ACC112 (cell line): Measurements from ENCODE around the gene KANK4.

ENCODE experiments used
- H2AFZ ChIP-seq: fragments of 200-600 bp; sonication (generic); one replicate; pipeline ENCODE4 v1.6.0; 2017; ENCODE audit warnings: antibody characterized with exemption, low read length; ENCODE audit not compliant: unreplicated experiment
- H3K27ac ChIP-seq: fragments of 200-600 bp; sonication (generic); 2 replicates; pipeline ENCODE4 v1.5.1; 2014; ENCODE audit warnings: low read depth, mild to moderate bottlenecking, antibody characterized with exemption, low read length, moderate library complexity
- H3K27me3 ChIP-seq: fragments of 200-600 bp; sonication (generic); 2 replicates; pipeline ENCODE4 v1.6.1; 2014; ENCODE audit warnings: mild to moderate bottlenecking, antibody characterized with exemption, low read length, moderate library complexity, mixed read lengths; ENCODE audit not compliant: insufficient read depth
- H3K36me3 ChIP-seq: fragments of 200-600 bp; sonication (generic); 2 replicates; pipeline ENCODE4 v1.6.1; 2016; ENCODE audit warnings: mild to moderate bottlenecking, antibody characterized with exemption, low read length, moderate library complexity, mixed read lengths; ENCODE audit not compliant: insufficient read depth
- H3K4me1 ChIP-seq: fragments of 200-600 bp; sonication (generic); one replicate; pipeline ENCODE4 v1.6.1; 2016; ENCODE audit warnings: low read length, mixed read lengths; ENCODE audit not compliant: insufficient read depth, unreplicated experiment, control insufficient read depth
- H3K4me3 ChIP-seq: fragments of 200-600 bp; sonication (generic); 2 replicates; pipeline ENCODE4 v1.5.1; 2014; ENCODE audit warnings: mild to moderate bottlenecking, low read depth, low read length
- H3K79me2 ChIP-seq: fragments of 200-600 bp; sonication (generic); one replicate; pipeline ENCODE4 v1.6.0; 2016; ENCODE audit warnings: low read length; ENCODE audit not compliant: control insufficient read depth, unreplicated experiment, insufficient read depth

Gene KANK4

DNA sequence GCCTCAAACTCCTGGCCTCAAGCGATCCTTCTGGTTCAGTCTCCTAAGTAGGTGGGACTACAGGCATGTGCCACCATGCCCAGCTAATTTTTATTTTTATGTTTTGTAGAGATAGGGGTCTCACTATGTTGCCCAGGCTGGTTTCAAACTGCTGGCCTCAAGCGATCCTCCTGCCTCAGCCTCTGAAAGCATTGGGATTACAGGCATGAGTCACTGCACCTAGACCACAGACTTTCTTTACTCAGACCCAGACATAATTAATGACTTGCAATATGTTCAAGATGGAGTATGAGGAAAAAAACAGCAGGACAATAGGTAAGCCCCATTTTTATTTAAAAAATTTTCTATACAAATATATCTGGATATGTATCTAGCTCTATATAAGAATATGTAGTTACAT, 13.2 kb downstream of the KANK4 start:
- Histone ChIP-seq H2AFZ (no peak overlapping the region), H3K36me3 (no peaks in the 10 kb centered on the region), H3K4me1 (no peaks in the 10 kb centered on the region), H3K4me3 (no peak overlapping the region), H3K27ac (no peak overlapping the region), H3K79me2 (no peaks in the 10 kb centered on the region), H3K27me3 (peaks cover 54% of the 10 kb centered on the region)

- no peak overlapping the region for H3K4me3 ChIP-seq
- no peak overlapping the region for H2AFZ ChIP-seq
- H3K4me1 ChIP-seq: no peaks in the 10 kb centered on the region
- no peaks in the 10 kb centered on the region for H3K79me2 ChIP-seq
- H3K27ac ChIP-seq: no peak overlapping the region
- H3K27me3 ChIP-seq: peaks cover 54% of the 10 kb centered on the region
- no peaks in the 10 kb centered on the region for H3K36me3 ChIP-seq
Measured at GRCh38 chr1:62304975-62305374, 14.3 kb downstream of the KANK4 start.

- no peak overlapping the region for H3K27ac ChIP-seq
- H3K4me3 ChIP-seq: no peak overlapping the region
- H3K27me3 ChIP-seq: peaks cover 50% of the 10 kb centered on the region
- no peaks in the 10 kb centered on the region for H3K36me3 ChIP-seq
- H3K4me1 ChIP-seq: no peaks in the 10 kb centered on the region
- H3K79me2 ChIP-seq: no peaks in the 10 kb centered on the region
- no peak overlapping the region for H2AFZ ChIP-seq
Measured at GRCh38 chr1:62304515-62304914, 14.7 kb downstream of the KANK4 start.

- Histone ChIP-seq H3K79me2 (no peaks in the 10 kb centered on the region), H3K4me3 (no peak overlapping the region), H3K27ac (no peak overlapping the region), H2AFZ (no peak overlapping the region), H3K27me3 (peaks cover 49% of the 10 kb centered on the region), H3K36me3 (no peaks in the 10 kb centered on the region), H3K4me1 (no peaks in the 10 kb centered on the region)
Measured at GRCh38 chr1:62301726-62302390, 17.4 kb downstream of the KANK4 start.

- Histone ChIP-seq H3K79me2 (no peaks in the 10 kb centered on the region), H3K4me3 (no peak overlapping the region), H3K27ac (no peak overlapping the region)
Measured at GRCh38 chr1:62299426-62300200, 19.6 kb downstream of the KANK4 start.

GRCh38 chr1:62295921-62296491, 23.2 kb downstream of the KANK4 start:
- peaks cover 50% of the 10 kb centered on the region for H3K27me3 ChIP-seq
- H3K4me3 ChIP-seq: peak overlapping the region; percentile 41; the same call in 1 of the 2 replicates
- no peak overlapping the region for H3K27ac ChIP-seq
- H2AFZ ChIP-seq: no peak overlapping the region
- no peaks in the 10 kb centered on the region for H3K79me2 ChIP-seq
- peaks cover 8% of the 10 kb centered on the region for H3K4me1 ChIP-seq
- H3K36me3 ChIP-seq: no peaks in the 10 kb centered on the region

More at GRCh38 chr1:62299426-62300200, 19.6 kb downstream of the KANK4 start:
- H3K36me3 ChIP-seq: no peaks in the 10 kb centered on the region
- no peak overlapping the region for H2AFZ ChIP-seq
- H3K27me3 ChIP-seq: peaks cover 49% of the 10 kb centered on the region
- peaks cover 8% of the 10 kb centered on the region for H3K4me1 ChIP-seq

DNA sequence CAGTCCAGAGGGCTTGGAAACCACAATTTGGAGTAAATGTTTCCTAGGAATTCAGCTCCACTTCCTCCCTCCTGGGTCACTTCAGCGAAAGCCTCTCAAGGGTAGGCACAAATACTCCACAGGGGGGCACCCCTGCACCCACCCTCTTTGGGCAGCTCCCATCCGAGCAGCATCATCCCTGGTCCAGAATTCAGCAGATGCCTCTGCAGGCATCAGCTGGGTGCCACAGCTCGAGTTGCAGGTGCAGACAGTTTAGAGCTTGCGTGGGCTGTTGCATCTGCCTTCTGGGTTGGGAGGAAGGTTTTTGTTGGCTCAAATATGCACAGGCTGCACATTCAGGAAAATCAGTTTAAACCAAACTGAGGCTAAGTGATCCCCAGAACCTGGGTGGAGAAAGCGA, 25.0 kb downstream of the KANK4 start:
- Histone ChIP-seq H3K4me3 (no peak overlapping the region), H3K79me2 (no peaks in the 10 kb centered on the region), H3K4me1 (peaks cover 8% of the 10 kb centered on the region), H3K27ac (no peak overlapping the region), H2AFZ (no peak overlapping the region), H3K27me3 (peaks cover 48% of the 10 kb centered on the region), H3K36me3 (no peaks in the 10 kb centered on the region)

DNA sequence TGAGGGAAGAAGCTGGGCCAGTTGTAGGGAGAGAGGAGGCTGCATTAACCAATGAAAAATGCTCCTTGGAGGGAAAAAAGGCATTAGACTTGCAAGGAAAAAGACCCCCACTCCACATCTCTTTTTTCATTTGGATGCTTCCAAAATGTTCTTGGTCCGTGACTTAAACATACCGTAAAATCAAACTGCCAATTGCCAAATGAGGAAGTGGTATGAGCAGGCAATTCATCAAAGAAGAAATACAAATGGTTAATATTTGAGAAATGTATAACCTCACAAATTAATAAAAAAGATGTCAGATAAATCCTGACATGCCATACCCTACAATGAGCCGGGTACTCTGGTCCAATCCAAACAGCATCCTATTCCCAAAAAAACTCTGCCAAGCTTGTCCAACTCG, 30.6 kb downstream of the KANK4 start:
- Histone ChIP-seq H2AFZ (no peak overlapping the region), H3K36me3 (no peaks in the 10 kb centered on the region), H3K4me1 (no peaks in the 10 kb centered on the region), H3K79me2 (no peaks in the 10 kb centered on the region), H3K27ac (no peak overlapping the region), H3K4me3 (no peak overlapping the region), H3K27me3 (peaks cover 89% of the 10 kb centered on the region)

DNA sequence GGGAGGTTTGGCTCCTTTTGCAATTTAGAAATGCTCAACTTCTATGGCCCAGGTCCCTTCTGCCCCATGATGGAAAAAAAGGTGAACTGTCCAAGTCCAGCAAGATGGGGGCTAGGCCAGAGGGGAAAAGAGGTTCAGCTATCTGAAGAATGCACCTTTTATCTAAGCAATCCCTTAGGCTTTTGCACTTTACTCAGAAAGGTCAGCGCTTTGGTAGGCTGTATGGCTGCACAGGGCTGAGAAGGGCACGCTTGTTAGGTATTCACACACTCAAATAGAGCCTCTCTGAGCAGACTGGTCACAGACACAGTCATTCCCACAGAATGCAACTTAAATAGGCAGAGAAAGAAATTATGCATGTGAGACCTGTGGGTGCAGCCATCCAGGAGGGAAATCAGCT, 31.0 kb downstream of the KANK4 start:
- no peaks in the 10 kb centered on the region for H3K79me2 ChIP-seq
- no peaks in the 10 kb centered on the region for H3K4me1 ChIP-seq
- H3K27ac ChIP-seq: no peak overlapping the region
- no peaks in the 10 kb centered on the region for H3K36me3 ChIP-seq
- no peak overlapping the region for H2AFZ ChIP-seq
- H3K4me3 ChIP-seq: no peak overlapping the region
- peaks cover 89% of the 10 kb centered on the region for H3K27me3 ChIP-seq

DNA sequence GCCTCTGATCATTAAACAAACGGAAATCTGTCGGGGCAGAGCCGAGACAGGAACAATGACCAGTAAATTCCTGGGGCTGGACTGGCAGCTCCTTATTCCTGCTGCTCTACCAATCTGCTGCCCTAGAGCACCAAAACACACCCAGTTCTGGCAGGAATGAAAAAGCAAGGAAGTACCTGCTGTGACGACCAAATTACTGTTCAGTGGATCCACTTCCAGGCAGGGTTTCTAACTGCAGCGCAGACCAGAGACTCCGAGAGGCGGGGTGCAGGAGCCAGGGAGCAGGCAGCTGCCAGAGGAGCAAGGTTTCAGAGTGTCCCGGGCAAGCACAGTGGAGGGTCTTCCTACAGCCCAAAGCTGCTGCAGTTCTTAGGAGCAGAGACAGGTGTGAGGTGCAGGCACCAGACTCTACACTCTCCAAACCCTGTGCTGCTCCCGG, 32.4 kb downstream of the KANK4 start:
- Histone ChIP-seq H3K36me3 (no peaks in the 10 kb centered on the region), H3K4me3 (no peak overlapping the region), H3K27ac (no peak overlapping the region), H3K4me1 (no peaks in the 10 kb centered on the region), H3K79me2 (no peaks in the 10 kb centered on the region), H3K27me3 (peaks cover 92% of the 10 kb centered on the region), H2AFZ (no peak overlapping the region)
